Keratinocyte (primary cell): ENCODE data around the gene OR5AR1.

Experiments used
- CTCF ChIP-seq, 3 experiments: IDR thresholded peaks in 1 of 3; conservative IDR thresholded peaks in 1 of 3; optimal IDR thresholded peaks in 1 of 3; 2 replicates in 2 of 3; 3 replicates in 1 of 3; pipeline versions ENCODE3 to v1.5.1; 2011; ENCODE audit warnings: low read length in 3 of 3, mild to moderate bottlenecking in 3 of 3, moderate library complexity in 2 of 3, control low read depth in 1 of 3, inconsistent platforms in 1 of 3; ENCODE audit not compliant: insufficient read depth in 2 of 3; ENCODE audit errors: extremely low read depth in 1 of 3
- EZH2 ChIP-seq: IDR thresholded peaks from one replicate; pipeline ENCODE4 v1.6.1; 2012; ENCODE audit warnings: inconsistent platforms, mild to moderate bottlenecking, low read length, moderate library complexity

- TF ChIP-seq EZH2 = no peak
- no peak for TF ChIP-seq CTCF (optimal IDR thresholded peaks at IDR 0.05 in 1 of 3, IDR thresholded peaks at IDR 0.05 in 1 of 3, conservative IDR thresholded peaks at IDR 0.05 in 1 of 3; ENCODE audit: extremely low read depth in 1 of 3, insufficient read depth in 2 of 3, low read length in 3 of 3)
Observed at GRCh38 chr11:56714206-56714605, 50.7 kb downstream of the OR5AR1 start.
